HepG2 (cell line): ENCODE measurements around the gene PIK3CB. TPM values are rescaled to one million over a fixed set of nuclear protein-coding genes. Genes with fewer than 3 reads are reported as not detected.

ENCODE experiments used
- ATAD3A ChIP-seq: sonication (generic); formaldehyde crosslinking; IDR thresholded peaks from 2 replicates; pipeline ENCODE4 v1.4.0; 2020; ENCODE audit warnings: missing genetic modification reagents
- CHD4 ChIP-seq: fragments of 200-600 bp; sonication (generic); IDR thresholded peaks from 2 replicates; pipeline ENCODE4 v1.7.0; 2017; ENCODE audit warnings: mild to moderate bottlenecking, low read length, borderline replicate concordance
- EHMT2 ChIP-seq: fragments of 200-600 bp; sonication (generic); IDR thresholded peaks from 2 replicates; pipeline ENCODE4 v1.7.0; 2017; ENCODE audit warnings: antibody characterized with exemption, low read depth, low read length, borderline replicate concordance
- FIP1L1 ChIP-seq: fragments of 200-400 bp; formaldehyde crosslinking; IDR thresholded peaks from 2 replicates; pipeline ENCODE4 v1.6.1; 2018; ENCODE audit warnings: low read depth, mild to moderate bottlenecking, low read length, moderate library complexity, borderline replicate concordance; ENCODE audit not compliant: insufficient read depth
- GABPB1 ChIP-seq: IDR thresholded peaks from 2 replicates; pipeline ENCODE4 v1.6.1; 2016; ENCODE audit warnings: mild to moderate bottlenecking, missing genetic modification reagents, moderate library complexity, missing compliant biosample characterization
- HMGA1 ChIP-seq: sonication (generic); formaldehyde crosslinking; conservative IDR thresholded peaks from 2 replicates; pipeline ENCODE4 v1.4.0; 2020; ENCODE audit warnings: missing genetic modification reagents
- KMT2B ChIP-seq: IDR thresholded peaks from 2 replicates; pipeline ENCODE4 v1.6.1; 2016; ENCODE audit warnings: missing genetic modification reagents, missing compliant biosample characterization
- MIER2 ChIP-seq: IDR thresholded peaks from 2 replicates; pipeline ENCODE4 v1.6.1; 2016; ENCODE audit warnings: missing biosample characterization, missing genetic modification reagents
- MTF1 ChIP-seq: sonication (generic); formaldehyde crosslinking; IDR thresholded peaks from 2 replicates; pipeline ENCODE4 v1.5.0; 2020; ENCODE audit warnings: missing genetic modification reagents
- MZF1 ChIP-seq: sonication (generic); formaldehyde crosslinking; IDR thresholded peaks from 2 replicates; pipeline ENCODE4 v1.8.1; 2023; ENCODE audit warnings: mild to moderate bottlenecking, missing genetic modification reagents, borderline replicate concordance
- POLR2AphosphoS2 ChIP-seq: IDR thresholded peaks from 2 replicates; pipeline ENCODE4 v1.6.1; 2011; ENCODE audit warnings: low read depth, low read length, improper control_type of control experiment
- PPARG ChIP-seq: conservative IDR thresholded peaks from 2 replicates; pipeline ENCODE4 v1.6.1; 2016; ENCODE audit warnings: missing biosample characterization, missing genetic modification reagents
- ZNF570 ChIP-seq: sonication (generic); formaldehyde crosslinking; IDR thresholded peaks from 2 replicates; pipeline ENCODE4 v1.4.0; 2020; ENCODE audit warnings: mild to moderate bottlenecking, missing genetic modification reagents, borderline replicate concordance
- ZNF879 ChIP-seq: sonication (generic); formaldehyde crosslinking; IDR thresholded peaks from 2 replicates; pipeline ENCODE4 v1.8.1; 2023; ENCODE audit warnings: missing genetic modification reagents
- polyA plus RNA-seq, 8 experiments: library from polyadenylated mRNA; depleted of rRNA in 3 of 8; stranded (reverse) in 7 of 8; unstranded in 1 of 8; fragments of >200 nt; fragmentation: Illumina TruSeq in 4 of 8; extraction: Trizol in 4 of 8; gene quantifications; 2 replicates each; pipeline versions ENCODE4 v1.2.1 to v1.2.3, GENCODE V29; 2011 to 2016; ENCODE audit warnings: low read depth in 4 of 8, missing spikeins in 1 of 8, mixed read lengths in 1 of 8; ENCODE audit not compliant: insufficient read depth in 1 of 8
- total RNA-seq, 5 experiments: library from RNA; depleted of rRNA; stranded (reverse); fragments of >200 nt; fragmentation: Illumina TruSeq; extraction: Trizol; gene quantifications; 2 replicates each; pipeline ENCODE4 v1.2.3, GENCODE V29; 2016; ENCODE audit warnings: low read depth in 1 of 5
- TF ChIP-seq, protein P1 (sequence below), 2 experiments: fragments of 450-650 bp in 1 of 2; sonication (generic) in 1 of 2; formaldehyde crosslinking in 1 of 2; IDR thresholded peaks; 2 replicates each; pipeline versions ENCODE4 v1.6.1 to v1.8.0; 2016 to 2022; ENCODE audit warnings: antibody characterized with exemption in 1 of 2, mild to moderate bottlenecking in 1 of 2, missing genetic modification reagents in 1 of 2
- TF ChIP-seq, protein P2 (sequence below): sonication (generic); formaldehyde crosslinking; IDR thresholded peaks from 2 replicates; pipeline ENCODE4 v1.4.0; 2020; ENCODE audit warnings: missing genetic modification reagents, low read depth, mild to moderate bottlenecking, borderline replicate concordance
- TF ChIP-seq, protein P3 (sequence below): sonication (generic); formaldehyde crosslinking; IDR thresholded peaks from 2 replicates; pipeline ENCODE4 v1.5.0; 2020; ENCODE audit warnings: mild to moderate bottlenecking, missing genetic modification reagents, borderline replicate concordance

PIK3CB gene
- total and polyA plus RNA-seq, 2 of the 13 experiments (the other 11 are each of a cell fraction or from before 2014, with no cell fraction given): 6.6 to 18.7 TPM

DNA sequence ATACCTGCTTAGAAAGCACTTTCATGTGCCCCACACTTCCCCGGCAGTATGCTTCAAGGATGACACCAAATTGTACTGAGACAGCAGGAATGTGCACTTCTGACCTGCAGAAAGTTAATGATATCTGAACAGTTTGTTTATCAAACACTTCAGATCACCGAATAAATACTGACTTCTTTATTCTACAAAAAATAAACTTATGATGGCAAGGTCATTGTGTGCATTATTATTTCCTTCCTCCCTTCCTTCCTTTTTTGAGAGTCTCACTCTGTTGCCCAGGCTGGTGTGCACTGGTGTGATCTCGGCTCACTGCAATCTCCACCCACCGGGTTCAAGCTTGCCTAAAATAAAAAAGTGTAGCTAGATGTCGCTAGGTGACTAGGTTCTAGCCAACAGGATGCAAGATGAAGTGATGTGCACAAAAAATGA, 145.8 kb downstream of the PIK3CB start (continued):
- TF ChIP-seq, protein P1, sequence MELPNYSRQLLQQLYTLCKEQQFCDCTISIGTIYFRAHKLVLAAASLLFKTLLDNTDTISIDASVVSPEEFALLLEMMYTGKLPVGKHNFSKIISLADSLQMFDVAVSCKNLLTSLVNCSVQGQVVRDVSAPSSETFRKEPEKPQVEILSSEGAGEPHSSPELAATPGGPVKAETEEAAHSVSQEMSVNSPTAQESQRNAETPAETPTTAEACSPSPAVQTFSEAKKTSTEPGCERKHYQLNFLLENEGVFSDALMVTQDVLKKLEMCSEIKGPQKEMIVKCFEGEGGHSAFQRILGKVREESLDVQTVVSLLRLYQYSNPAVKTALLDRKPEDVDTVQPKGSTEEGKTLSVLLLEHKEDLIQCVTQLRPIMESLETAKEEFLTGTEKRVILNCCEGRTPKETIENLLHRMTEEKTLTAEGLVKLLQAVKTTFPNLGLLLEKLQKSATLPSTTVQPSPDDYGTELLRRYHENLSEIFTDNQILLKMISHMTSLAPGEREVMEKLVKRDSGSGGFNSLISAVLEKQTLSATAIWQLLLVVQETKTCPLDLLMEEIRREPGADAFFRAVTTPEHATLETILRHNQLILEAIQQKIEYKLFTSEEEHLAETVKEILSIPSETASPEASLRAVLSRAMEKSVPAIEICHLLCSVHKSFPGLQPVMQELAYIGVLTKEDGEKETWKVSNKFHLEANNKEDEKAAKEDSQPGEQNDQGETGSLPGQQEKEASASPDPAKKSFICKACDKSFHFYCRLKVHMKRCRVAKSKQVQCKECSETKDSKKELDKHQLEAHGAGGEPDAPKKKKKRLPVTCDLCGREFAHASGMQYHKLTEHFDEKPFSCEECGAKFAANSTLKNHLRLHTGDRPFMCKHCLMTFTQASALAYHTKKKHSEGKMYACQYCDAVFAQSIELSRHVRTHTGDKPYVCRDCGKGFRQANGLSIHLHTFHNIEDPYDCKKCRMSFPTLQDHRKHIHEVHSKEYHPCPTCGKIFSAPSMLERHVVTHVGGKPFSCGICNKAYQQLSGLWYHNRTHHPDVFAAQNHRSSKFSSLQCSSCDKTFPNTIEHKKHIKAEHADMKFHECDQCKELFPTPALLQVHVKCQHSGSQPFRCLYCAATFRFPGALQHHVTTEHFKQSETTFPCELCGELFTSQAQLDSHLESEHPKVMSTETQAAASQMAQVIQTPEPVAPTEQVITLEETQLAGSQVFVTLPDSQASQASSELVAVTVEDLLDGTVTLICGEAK (IDR thresholded peaks at IDR 0.05): no peak
- TF ChIP-seq, protein P1 (CRISPR knock-in tag; IDR thresholded peaks at IDR 0.05): no peak
- no peak for TF ChIP-seq HMGA1
- TF ChIP-seq, protein P2, sequence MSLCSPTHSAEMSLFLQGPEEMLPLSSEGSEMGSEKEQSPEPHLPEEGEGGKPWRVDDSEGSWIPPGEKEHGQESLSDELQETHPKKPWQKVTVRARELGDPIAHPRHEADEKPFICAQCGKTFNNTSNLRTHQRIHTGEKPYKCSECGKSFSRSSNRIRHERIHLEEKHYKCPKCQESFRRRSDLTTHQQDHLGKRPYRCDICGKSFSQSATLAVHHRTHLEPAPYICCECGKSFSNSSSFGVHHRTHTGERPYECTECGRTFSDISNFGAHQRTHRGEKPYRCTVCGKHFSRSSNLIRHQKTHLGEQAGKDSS: no peak
- TF ChIP-seq, protein P3, sequence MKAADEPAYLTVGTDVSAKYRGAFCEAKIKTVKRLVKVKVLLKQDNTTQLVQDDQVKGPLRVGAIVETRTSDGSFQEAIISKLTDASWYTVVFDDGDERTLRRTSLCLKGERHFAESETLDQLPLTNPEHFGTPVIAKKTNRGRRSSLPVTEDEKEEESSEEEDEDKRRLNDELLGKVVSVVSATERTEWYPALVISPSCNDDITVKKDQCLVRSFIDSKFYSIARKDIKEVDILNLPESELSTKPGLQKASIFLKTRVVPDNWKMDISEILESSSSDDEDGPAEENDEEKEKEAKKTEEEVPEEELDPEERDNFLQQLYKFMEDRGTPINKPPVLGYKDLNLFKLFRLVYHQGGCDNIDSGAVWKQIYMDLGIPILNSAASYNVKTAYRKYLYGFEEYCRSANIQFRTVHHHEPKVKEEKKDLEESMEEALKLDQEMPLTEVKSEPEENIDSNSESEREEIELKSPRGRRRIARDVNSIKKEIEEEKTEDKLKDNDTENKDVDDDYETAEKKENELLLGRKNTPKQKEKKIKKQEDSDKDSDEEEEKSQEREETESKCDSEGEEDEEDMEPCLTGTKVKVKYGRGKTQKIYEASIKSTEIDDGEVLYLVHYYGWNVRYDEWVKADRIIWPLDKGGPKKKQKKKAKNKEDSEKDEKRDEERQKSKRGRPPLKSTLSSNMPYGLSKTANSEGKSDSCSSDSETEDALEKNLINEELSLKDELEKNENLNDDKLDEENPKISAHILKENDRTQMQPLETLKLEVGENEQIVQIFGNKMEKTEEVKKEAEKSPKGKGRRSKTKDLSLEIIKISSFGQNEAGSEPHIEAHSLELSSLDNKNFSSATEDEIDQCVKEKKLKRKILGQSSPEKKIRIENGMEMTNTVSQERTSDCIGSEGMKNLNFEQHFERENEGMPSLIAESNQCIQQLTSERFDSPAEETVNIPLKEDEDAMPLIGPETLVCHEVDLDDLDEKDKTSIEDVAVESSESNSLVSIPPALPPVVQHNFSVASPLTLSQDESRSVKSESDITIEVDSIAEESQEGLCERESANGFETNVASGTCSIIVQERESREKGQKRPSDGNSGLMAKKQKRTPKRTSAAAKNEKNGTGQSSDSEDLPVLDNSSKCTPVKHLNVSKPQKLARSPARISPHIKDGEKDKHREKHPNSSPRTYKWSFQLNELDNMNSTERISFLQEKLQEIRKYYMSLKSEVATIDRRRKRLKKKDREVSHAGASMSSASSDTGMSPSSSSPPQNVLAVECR (CRISPR knock-in tag): no peak
- no peak for TF ChIP-seq FIP1L1
- no peak for TF ChIP-seq CHD4
- no peak for TF ChIP-seq MTF1 (CRISPR knock-in tag)
- no peak for TF ChIP-seq KMT2B (CRISPR knock-in tag)
- TF ChIP-seq ZNF570 (CRISPR knock-in tag): no peak
- peak; percentile 71; the same call in 1 of the 2 replicates for TF ChIP-seq PPARG (CRISPR knock-in tag)
- TF ChIP-seq EHMT2: no peak
- no peak for TF ChIP-seq ZNF879
- no peak for TF ChIP-seq MIER2 (CRISPR knock-in tag)
- no peak for TF ChIP-seq MZF1 (CRISPR knock-in tag)
- TF ChIP-seq ATAD3A (CRISPR knock-in tag): no peak
- no peak for TF ChIP-seq POLR2AphosphoS2
- TF ChIP-seq GABPB1: no peak
